Fibroblast of lung (primary cell): ENCODE results near the gene VAV2. TPM values are rescaled to one million over a fixed set of nuclear protein-coding genes. Genes with fewer than 3 reads are reported as not detected.

Experiments used
- DNase-seq, 2 donors: peaks; one replicate each; pipeline versions ENCODE4 v3.0.0 to v3.0.0-alpha.2; 2010; ENCODE audit warnings: low read depth in 2 of 2
- H2AFZ ChIP-seq: 2 replicates; pipeline ENCODE4 v1.5.1; 2012; ENCODE audit warnings: low read length, control low read depth, inconsistent platforms
- H3K27ac ChIP-seq: 2 replicates; pipeline ENCODE4 v1.5.1; 2011; ENCODE audit warnings: low read length, control low read depth; ENCODE audit not compliant: insufficient read depth
- H3K27me3 ChIP-seq: 2 replicates; pipeline ENCODE4 v1.5.1; 2011; ENCODE audit warnings: mild to moderate bottlenecking, low read length; ENCODE audit not compliant: control insufficient read depth, insufficient read depth
- H3K36me3 ChIP-seq: 2 replicates; pipeline ENCODE4 v1.5.1; 2011; ENCODE audit warnings: low read length; ENCODE audit not compliant: control insufficient read depth, insufficient read depth
- H3K4me1 ChIP-seq: 2 replicates; pipeline ENCODE4 v1.5.1; 2011; ENCODE audit warnings: low read length; ENCODE audit not compliant: control insufficient read depth, insufficient read depth; ENCODE audit errors: extremely low read depth
- H3K4me2 ChIP-seq: 2 replicates; pipeline ENCODE4 v1.5.1; 2011; ENCODE audit warnings: low read length, control low read depth; ENCODE audit not compliant: insufficient read depth; ENCODE audit errors: extremely low read depth
- H3K4me3 ChIP-seq, 4 experiments: fragments of 200-600 bp in 1 of 4; sonication (generic) in 1 of 4; replicated peaks in 1 of 4; 2 replicates each; pipeline ENCODE4 v1.5.1; 2011 to 2016; ENCODE audit warnings: low read length in 4 of 4, low read depth in 3 of 4, mild to moderate bottlenecking in 3 of 4, control low read depth in 2 of 4, inconsistent platforms in 1 of 4, mixed read lengths in 1 of 4; ENCODE audit not compliant: insufficient read depth in 1 of 4; ENCODE audit errors: control extremely low read depth in 1 of 4
- H3K79me2 ChIP-seq: 2 replicates; pipeline ENCODE4 v1.5.1; 2012; ENCODE audit warnings: mild to moderate bottlenecking, low read length, inconsistent platforms; ENCODE audit not compliant: control insufficient read depth, insufficient read depth
- H3K9ac ChIP-seq: 2 replicates; pipeline ENCODE4 v1.5.1; 2011; ENCODE audit warnings: mild to moderate bottlenecking, low read length, control low read depth; ENCODE audit not compliant: insufficient read depth
- H3K9me3 ChIP-seq: 2 replicates; pipeline ENCODE4 v1.5.1; 2012; ENCODE audit warnings: low read depth, low read length; ENCODE audit not compliant: control insufficient read depth, insufficient read depth
- H4K20me1 ChIP-seq: 2 replicates; pipeline ENCODE4 v1.5.1; 2011; ENCODE audit warnings: low read length; ENCODE audit not compliant: control insufficient read depth, insufficient read depth; ENCODE audit errors: extremely low read depth
- EZH2 ChIP-seq: IDR thresholded peaks from 2 replicates; pipeline ENCODE4 v1.5.1; 2012; ENCODE audit warnings: low read length, control low read depth, mild to moderate bottlenecking; ENCODE audit errors: missing control alignments
- polyA plus RNA-seq, 2 donors: library from polyadenylated mRNA; depleted of rRNA in 1 of 2; stranded (reverse) in 1 of 2; unstranded in 1 of 2; fragments of >200 nt; gene quantifications; 2 replicates each; pipeline ENCODE4 v1.2.1, GENCODE V29; 2011 to 2012; ENCODE audit warnings: missing spikeins in 1 of 2
- total RNA-seq: library from RNA; depleted of rRNA; stranded (reverse); fragments of >200 nt; gene quantifications from 2 replicates; pipeline ENCODE4 v1.2.1, GENCODE V29; 2014
- TF ChIP-seq, protein P1 (sequence below), 2 donors: IDR thresholded peaks in 1 of 2; conservative IDR thresholded peaks in 1 of 2; 1 replicate in 1 of 2; 2 replicates in 1 of 2; pipeline ENCODE4 v1.5.1; 2011 to 2012; ENCODE audit warnings: low read length in 2 of 2, control low read depth in 1 of 2, inconsistent platforms in 1 of 2, low read depth in 1 of 2, mild to moderate bottlenecking in 1 of 2

The VAV2 gene
- total and polyA plus RNA-seq, 2 donors (not counting 1 experiment from before 2014, with no cell fraction given), result 13.7 to 17.7 TPM

DNA sequence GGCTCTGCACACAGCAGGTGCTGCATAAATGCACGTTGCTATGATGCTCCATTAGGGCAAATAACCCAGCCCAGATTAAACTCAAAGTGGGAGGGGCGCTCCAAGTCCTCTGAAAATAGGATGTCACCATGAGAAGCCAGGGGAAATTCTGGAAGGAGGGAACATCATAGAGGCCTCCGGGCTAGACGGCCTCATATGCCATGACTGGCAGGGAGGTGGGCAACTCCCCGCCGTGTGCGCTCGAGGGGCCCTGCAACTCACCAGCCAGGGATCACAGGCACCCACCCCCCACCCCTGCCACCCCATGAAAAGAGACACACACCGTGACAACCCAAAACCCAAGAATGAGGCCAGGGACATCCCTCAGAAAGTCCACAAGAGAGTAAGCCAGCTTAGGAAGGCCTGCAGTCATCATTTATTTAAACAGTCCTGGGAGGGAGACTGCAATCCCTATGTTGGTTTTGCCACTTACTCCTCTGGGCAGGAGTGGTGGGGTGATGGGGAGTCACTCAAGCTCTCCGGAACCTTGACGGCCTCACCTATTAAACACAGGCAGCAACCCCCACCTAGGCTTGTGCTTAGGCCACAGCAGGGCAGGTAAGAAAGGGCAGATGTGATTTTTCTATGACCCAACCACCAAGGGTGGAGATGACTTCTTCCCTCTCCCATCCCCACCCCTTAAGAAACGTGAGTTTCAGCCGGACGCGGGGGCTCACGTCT, 4.0 kb downstream of the VAV2 start:
- no peaks in the 10 kb centered on the region for H4K20me1 ChIP-seq
- no peak for TF ChIP-seq EZH2
- H3K27me3 ChIP-seq, result no peaks in the 10 kb centered on the region
- no peak overlapping the region for H3K27ac ChIP-seq
- no peak overlapping the region for H3K4me2 ChIP-seq
- H3K9ac ChIP-seq, result no peak overlapping the region
- no peak for DNase-seq
- no peaks in the 10 kb centered on the region for H3K36me3 ChIP-seq
- H3K79me2 ChIP-seq, result peaks cover 70% of the 10 kb centered on the region
- no peak overlapping the region for H3K4me3 ChIP-seq
- peaks cover 10% of the 10 kb centered on the region for H3K4me1 ChIP-seq
- H3K9me3 ChIP-seq, result no peaks in the 10 kb centered on the region
- H2AFZ ChIP-seq, result no peak overlapping the region

DNA sequence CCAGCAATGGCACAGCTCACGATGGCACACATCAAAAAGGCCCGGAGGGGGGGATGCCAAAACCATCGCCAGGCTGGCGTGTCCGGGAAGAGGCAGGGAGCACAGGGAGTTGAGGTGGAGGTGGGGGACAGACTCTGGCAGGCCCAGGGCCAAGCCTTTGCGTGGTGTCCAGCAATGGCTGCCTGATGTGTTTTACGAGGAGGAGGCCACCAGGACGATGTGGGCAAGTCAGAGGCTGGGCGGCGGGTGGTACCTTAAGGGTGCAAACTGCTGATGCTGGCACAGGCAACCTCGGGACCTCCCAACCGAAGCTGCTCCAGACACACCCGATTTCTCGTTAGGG, 4.7 kb downstream of the VAV2 start:
- Histone ChIP-seq H3K27me3 (no peaks in the 10 kb centered on the region), H4K20me1 (no peaks in the 10 kb centered on the region), H3K36me3 (peaks cover 2% of the 10 kb centered on the region), H3K4me1 (peaks cover 10% of the 10 kb centered on the region), H2AFZ (no peak overlapping the region), H3K9me3 (no peaks in the 10 kb centered on the region), H3K4me3 (no peak overlapping the region), H3K9ac (no peak overlapping the region), H3K27ac (no peak overlapping the region), H3K79me2 (peaks cover 76% of the 10 kb centered on the region), H3K4me2 (no peak overlapping the region)
- TF ChIP-seq EZH2, result no peak
- TF ChIP-seq, protein P1, sequence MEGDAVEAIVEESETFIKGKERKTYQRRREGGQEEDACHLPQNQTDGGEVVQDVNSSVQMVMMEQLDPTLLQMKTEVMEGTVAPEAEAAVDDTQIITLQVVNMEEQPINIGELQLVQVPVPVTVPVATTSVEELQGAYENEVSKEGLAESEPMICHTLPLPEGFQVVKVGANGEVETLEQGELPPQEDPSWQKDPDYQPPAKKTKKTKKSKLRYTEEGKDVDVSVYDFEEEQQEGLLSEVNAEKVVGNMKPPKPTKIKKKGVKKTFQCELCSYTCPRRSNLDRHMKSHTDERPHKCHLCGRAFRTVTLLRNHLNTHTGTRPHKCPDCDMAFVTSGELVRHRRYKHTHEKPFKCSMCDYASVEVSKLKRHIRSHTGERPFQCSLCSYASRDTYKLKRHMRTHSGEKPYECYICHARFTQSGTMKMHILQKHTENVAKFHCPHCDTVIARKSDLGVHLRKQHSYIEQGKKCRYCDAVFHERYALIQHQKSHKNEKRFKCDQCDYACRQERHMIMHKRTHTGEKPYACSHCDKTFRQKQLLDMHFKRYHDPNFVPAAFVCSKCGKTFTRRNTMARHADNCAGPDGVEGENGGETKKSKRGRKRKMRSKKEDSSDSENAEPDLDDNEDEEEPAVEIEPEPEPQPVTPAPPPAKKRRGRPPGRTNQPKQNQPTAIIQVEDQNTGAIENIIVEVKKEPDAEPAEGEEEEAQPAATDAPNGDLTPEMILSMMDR (conservative IDR thresholded peaks at IDR 0.05 in 1 of 2, IDR thresholded peaks at IDR 0.05 in 1 of 2; ENCODE audit: low read depth in 1 of 2, low read length in 2 of 2), result no peak
- no peak for DNase-seq

DNA sequence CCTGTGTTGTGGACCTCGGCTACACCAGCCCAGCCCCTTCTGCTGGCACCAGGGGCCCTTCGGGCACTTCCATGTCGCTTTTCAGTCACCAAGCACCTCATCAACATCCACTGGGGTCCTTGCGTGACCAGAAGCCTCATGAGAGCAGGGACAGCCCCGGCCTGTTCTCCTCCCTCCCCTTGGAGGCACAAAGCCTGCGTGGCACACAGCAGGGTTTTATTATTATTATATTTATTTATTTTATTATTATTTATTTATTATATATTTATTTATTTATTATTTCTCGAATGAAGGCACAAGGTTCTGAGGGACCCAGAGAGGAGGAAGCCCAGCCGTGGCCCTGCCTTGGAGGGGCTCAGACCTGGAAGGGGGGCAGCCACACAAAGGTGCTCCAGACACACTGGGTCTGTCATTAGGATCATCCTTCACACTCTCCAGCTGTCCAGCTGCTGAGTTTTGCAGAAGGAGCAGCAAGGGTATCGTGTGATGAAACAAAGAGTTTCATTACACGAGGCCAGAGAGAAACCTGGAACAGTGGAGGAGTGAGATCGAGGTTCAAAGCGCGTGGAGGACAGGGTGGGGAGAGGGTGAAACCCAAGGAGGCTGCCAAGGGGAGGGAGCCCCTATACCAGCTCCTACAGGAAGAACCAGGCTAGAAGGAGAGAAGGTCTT, 5.2 kb downstream of the VAV2 start:
- no peak for DNase-seq
- no peaks in the 10 kb centered on the region for H3K27me3 ChIP-seq

More for the DNA sequence above, 5.2 kb downstream of the VAV2 start:
- Histone ChIP-seq H3K4me2 (no peak overlapping the region), H3K27ac (no peak overlapping the region), H3K4me3 (no peak overlapping the region), H3K9me3 (no peaks in the 10 kb centered on the region), H3K4me1 (peaks cover 10% of the 10 kb centered on the region), H3K36me3 (peaks cover 2% of the 10 kb centered on the region), H2AFZ (no peak overlapping the region), H4K20me1 (no peaks in the 10 kb centered on the region), H3K79me2 (peaks cover 76% of the 10 kb centered on the region), H3K9ac (no peak overlapping the region)
- TF ChIP-seq, protein P1 (conservative IDR thresholded peaks at IDR 0.05 in 1 of 2, IDR thresholded peaks at IDR 0.05 in 1 of 2; ENCODE audit: low read depth in 1 of 2, low read length in 2 of 2), result no peak
- TF ChIP-seq EZH2, result no peak
